Head of caudate nucleus (tissue), 42 donors: ENCODE data around the gene TOLLIP.

ENCODE experiments used
- DNase-seq, 42 donors: peaks; one replicate each; pipeline versions ENCODE4 v3.0.0 to v3.0.0-alpha.2; 2020 to 2021; ENCODE audit warnings: mixed read lengths in 7 of 42
- intact Hi-C: fragments of 100-400 bp; cut with DNase I; formaldehyde crosslinking; loops from one replicate; pipeline ENCODE4 v1.15.0; 2022

The TOLLIP gene

DNA sequence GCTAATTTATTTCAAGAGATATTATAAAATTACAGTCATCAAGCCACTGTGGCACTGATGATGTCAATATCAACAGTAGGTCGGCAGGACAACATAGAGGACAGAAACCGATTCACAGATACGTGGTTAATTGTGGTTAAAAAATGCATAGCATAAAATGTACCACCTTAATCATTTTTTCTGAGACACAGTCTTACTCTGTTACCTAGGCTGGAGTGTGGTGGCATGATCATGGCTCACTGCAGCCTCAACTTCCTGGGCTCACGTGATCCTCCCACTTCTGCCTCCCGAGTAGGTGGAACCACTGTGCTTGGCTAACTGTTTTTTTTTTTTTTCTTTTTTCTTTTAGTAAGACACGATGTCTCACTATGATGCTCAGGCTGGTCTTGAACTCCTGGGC, 21.0 kb upstream of the TOLLIP start:
- intact Hi-C loops, result loop anchor here (10.0 kb wide), 1 partner anchor 54 kb away; the partner anchor contains the start of gene BRSK2
- DNase-seq, result no peak

DNA sequence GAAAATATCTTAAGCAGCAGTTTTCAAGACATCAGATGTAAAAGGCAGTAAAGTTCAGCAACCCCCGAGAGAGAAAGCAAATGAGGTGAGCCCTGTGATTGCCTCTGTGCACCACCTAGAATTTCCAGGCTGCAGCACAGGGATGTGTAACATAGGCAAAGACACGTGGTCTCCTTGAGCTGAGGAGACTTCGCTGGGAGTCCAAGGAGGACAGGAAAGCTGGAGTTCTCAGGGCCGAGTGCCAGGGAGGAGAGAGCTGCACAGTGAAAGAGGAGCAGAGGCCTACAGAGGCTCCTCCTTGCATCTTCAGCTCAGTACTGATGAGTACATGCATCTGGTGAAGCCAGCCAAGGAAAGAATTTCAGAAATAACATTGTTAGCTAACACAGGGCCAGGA, 17.6 kb upstream of the TOLLIP start:
- peak in 1 of 42 donors; percentile 18 for DNase-seq
- intact Hi-C loops, result no loop called here

DNA sequence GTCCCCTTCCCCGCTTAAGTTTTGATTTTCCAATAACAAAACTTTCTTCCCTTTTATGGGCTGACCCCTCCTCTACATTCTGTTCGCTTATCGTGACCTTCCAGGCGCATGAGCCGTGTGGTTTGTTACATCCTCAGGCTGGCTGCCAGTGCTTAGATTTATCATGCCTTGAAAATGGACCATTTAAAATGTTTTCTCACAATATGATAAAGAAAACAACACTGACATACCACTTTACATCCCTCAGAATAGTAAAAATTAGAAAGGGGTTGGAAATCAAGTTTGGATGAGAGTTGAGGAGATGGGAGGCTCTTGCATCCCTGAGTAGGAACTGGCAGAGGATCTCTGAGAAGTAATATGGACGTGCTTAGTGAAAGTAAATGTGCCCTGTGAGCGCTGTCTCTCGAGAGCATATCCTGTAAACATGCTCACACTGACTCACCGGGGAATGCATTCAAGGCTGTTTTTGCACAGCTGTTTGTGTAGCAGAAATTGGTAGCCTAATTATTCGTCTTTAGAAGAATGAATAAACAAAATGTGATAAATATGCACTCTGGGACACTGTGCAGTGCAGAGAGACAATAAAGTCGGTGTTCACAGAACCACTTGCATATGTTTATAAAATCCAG, 17.1 kb upstream of the TOLLIP start:
- peak in 1 of 42 donors; percentile 33 for DNase-seq
- intact Hi-C loops, result no loop called here

DNA sequence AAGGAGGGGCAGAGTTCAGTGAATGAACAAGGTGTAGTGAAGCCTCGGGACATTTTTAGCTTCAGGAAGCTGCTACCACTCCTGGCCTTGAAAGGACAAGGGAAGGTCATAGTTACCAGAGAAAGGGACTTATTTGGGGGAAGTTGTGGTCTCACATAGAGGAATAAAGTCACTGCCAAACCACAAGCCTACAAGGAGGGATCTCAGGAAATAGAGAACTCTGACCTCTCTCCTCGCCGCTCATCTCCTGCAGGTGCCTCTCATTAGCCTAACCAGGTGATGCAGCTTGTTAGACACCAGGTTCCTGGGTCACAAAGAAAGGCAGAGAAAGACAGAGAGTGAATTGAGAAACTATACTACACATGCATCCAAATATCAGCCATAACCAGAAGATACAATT, 14.3 kb upstream of the TOLLIP start:
- intact Hi-C loops, result no loop called here
- no peak for DNase-seq

DNA sequence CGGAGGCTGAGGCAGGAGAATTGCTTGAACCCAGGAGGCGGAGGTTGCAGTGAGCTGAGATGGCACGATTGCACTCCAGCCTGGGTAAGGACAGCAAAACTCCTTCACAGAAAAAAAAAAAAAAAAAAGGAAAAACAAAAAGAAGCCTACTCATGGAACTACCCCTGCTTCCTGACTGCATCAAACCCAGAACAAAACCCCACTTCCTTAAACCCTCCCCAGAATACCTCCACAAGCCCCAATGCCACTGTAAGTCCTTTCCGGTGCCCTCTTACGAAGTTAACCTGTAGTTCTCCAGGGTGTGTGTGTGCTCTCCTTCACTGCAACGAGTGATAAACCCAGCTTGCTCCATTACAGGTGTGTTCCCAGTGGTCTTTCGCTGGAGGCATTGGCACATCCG, 8.6 kb upstream of the TOLLIP start:
- intact Hi-C loops, result no loop called here
- DNase-seq, result no peak

DNA sequence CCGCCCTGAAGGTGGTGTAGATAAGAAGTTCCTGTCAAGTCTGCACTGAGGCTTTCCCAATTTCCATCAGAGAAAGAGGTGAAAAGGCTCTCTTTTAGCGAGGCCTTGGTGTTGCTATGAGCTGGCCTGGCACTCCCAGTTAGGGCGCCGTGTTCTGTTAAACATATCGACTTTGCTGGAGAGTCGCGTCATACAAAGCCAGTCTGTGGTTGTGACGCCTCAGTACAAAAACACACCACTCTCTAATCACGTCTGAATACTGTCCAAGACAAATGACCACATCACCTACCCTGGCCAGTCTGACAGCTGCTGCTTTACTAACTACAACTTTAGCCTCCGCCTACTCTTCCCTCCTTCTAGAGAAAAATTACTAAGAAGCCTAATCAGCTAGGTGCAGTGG, 8.0 kb upstream of the TOLLIP start:
- DNase-seq, result no peak
- intact Hi-C loops, result no loop called here

DNA sequence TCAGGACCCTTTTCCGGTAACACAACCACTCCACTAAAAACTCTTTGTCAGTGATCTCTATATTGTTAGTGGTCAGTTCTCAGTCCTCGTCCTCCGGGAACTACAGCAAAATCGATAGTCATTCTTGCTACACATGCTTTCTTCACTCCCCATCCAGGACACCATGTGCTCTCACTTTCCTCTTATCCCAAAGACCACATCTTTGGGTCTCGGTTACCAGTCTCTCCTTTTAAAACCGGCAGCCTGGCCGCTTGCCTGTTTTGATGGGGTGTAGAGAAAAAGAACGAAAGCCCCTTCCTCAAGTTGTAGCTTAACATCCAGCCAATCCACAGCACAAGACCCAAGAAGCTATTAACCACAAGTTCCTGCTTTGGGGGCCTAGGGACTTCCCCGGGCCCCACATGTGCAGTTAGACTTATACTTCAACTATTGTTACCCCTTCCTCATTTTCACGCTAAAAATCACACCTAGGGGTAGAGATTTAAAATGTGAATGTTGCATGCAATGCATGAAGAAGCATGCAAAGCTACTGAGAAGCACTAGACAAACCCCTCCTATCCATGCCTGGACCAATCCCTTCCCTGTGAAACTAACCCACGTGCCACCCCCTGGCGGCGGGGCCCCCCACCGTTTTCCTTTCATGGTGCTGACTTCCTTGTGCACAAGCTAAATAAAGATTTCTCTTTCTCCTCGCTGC, 1.5 kb upstream of the TOLLIP start:
- intact Hi-C loops, result no loop called here

DNA sequence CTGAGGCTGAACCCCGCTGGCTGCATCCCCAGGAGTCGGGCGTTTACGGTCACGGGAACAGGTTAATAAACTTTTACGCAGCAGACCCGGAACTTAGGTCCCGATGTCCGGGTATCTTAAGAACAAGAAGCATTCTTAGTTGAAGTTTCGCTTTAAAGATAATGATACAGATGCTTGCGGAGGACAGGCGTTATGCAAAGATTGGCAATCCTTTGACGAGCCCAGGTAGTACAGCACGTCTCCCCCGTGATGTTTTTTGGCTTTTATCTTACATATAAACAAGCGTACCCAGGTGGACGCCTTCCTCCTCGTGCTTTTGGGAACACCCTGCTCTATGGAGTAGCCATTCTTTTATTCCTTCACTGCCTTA, 871 bp upstream of the TOLLIP start:
- intact Hi-C loops, result no loop called here
- DNase-seq, result peak in 1 of 42 donors; percentile 18

More for the DNA sequence above, 1.5 kb upstream of the TOLLIP start:
- DNase-seq, result peak in 2 of 42 donors; percentile 30 to 37

DNA sequence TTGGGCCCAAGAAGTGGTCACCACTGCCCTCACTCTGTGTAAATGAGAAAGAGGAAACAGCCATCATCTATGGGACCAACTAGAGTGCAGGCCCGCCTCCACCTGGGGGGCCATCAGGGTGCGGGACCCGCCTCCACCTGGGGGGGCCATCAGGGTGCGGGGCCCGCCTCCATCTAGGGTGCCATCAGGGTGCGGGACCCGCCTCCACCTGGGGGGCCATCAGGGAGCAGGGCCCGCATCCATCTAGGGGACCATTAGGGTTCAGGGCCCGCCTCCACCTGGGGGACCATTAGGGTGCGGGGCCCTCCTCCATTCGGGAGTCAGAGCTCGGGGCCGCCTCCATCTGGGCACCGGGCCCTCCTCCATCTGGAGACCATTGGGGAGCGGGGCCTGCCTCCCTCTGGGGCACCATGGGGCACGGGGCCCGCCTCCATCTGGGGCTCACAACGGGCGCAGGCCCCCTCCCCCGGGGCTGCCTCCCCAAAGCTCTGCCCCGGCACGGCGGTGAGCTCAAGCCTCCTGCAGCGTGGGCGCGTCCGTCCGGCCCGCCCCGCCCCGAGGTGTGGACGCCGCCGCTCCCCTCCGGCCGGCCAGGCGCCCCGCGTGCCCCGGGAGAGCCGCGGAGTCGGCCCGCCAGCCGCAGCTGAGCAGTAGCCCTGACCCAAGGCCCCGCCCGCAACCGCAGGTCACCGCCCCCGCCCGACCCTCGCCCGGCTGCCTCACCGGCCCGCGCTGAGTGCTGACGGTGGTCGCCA, 512 bp downstream of the TOLLIP start:
- intact Hi-C loops, result loop anchor here (10.0 kb wide), 1 partner anchor 206 kb away; no protein-coding TSS in a partner anchor
- DNase-seq, result no peak

DNA sequence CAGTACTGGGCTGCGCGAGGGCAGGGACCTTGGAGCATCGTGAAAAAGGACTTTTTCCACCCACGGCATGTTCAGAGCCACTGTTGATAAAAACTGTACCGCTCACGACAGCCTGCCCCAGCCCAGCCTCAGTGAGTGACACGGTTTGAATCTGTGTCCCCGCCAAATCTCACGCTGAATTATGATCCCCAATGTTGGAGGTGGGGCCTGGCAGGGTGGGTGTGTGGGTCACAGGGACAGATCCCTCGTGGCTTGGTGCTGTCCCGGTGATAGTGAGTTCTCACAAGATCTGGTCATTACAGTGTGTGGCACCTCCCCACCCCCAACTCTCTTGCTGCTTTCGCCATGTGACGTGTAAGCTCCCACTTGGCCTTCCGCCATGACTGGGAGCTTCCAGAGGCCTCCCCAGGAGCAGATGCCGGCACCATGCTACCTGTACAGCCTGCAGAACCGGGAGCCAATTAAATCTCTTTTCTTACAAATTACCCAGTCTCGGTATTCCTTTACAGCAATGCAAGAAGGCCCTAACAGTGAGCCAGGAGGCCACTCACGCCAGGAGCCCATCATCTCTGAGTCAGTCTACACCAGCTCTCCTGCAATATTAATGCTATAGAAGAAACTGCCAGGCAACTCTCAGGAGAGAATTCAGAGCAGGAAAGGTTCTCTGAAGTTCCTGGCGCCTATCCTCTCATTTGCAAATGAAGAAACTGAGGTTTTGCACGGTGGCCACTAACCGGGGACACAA, 1.3 kb downstream of the TOLLIP start:
- intact Hi-C loops, result loop anchor here (10.0 kb wide), 1 partner anchor 207 kb away; no protein-coding TSS in a partner anchor

DNA sequence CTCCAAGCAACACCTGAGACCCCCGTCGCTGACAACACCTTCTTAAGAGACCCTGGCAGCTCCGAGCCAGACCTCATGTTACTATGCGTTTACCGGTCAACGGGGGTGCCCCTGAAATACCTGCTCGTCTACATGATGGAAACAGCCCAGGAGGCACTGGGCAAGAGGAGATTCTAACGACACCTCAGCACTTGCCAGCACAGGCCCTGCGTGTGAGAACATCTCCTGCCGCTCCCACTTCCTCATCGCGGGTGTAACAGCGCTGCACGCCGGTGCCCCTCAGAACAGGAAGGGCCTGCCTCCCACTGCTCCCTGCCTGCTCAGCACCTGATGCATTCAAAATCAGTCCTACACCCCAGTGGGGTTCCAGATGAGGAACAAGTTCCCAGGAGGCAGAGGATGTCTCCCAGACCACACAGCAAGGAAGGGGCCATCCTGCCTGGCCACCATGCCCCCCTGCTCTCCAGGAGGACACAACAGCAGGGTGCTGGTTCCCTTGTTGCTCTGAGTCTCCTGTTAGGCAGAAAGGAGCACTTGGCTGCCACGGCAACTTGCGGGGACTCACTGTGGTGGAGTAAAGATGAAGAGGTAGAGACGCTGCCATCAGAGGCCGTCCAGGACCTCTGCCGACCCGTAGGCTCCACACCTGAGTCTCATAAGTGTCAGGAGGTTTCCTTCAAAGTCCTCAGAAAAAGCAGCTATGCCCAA, 2.1 kb downstream of the TOLLIP start:
- intact Hi-C loops, result loop anchor here (10.0 kb wide), 1 partner anchor 207 kb away; no protein-coding TSS in a partner anchor
- peak in 1 of 42 donors; percentile 39 for DNase-seq

More for the DNA sequence above, 1.3 kb downstream of the TOLLIP start:
- peak in 1 of 42 donors; percentile 36 for DNase-seq

DNA sequence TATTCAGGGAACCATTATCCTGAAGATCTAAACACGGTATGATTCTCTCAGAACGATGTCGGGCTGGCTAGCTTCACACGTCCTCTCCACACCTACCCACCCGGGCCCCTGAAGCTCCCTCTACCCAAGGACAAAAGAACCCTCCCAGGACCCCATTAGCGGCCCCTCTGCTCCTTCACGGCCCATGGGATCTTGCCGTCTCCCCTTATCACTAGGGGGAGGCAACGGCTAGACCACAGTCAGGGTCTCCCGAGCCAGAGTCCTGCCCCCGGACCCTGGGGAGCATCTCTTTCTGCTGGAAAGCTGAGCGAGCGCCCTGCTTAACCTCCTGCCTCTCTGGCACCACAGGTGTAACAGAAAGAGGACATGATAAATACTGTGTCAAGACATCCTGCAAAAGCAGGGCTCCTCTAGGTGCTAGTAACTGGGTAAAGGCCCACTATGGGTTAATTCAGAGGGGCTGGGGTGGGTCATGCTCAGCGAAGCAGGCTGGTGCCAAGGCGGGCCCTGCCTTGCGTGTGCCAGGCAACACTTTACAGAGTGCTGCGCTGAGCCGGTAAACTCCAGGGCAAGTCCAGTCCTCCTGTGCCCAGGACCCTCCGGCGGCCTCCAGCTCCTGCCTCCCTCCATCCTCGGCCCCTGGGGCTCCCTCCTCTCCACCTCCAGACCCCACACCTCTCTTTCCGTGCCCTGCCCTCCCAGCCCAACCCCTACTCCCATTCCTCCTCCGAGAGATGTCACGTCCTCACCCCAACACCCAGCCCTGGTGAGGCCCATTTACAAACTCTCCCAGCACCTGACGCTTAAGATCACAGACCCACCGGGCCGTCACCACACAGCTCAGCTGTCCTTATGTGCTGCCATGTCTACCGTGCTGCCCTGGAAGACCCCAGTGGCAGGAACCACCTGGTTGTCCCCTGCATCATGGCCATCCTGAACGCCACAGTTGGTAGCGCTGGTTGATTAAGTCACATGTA, 3.0 kb downstream of the TOLLIP start:
- intact Hi-C loops, result loop anchor here (10.0 kb wide), 1 partner anchor 208 kb away; no protein-coding TSS in a partner anchor

DNA sequence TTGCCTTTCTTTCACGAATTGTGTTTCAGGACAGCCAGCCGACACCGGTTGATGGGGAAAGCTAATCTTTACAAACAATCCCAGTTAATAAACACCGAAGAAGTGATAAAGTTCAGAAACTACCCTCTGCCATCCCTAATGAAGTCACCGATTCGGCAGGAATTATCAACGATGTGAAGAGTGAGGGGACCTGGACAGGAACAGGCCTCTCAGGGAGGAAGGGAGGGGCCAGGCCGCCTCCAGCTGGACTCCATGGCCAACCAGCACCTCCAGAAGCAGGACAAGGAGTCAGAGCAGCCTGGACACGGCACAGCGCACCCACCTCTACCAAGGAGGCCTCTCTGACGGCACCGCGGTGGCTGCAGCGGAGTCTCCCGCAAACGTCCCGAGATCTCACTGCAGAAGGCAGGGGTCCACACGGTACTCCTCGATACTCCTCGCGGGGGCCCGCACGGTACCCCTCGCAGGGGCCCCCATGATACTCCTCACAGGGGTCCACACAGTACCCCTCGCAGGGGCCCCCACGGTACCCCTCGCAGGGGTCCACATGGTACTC, 3.9 kb downstream of the TOLLIP start:
- intact Hi-C loops, result loop anchor here (10.0 kb wide), 1 partner anchor 209 kb away; no protein-coding TSS in a partner anchor
- DNase-seq, result no peak

More for the DNA sequence above, 3.0 kb downstream of the TOLLIP start:
- peak in 1 of 42 donors; percentile 14 for DNase-seq

DNA sequence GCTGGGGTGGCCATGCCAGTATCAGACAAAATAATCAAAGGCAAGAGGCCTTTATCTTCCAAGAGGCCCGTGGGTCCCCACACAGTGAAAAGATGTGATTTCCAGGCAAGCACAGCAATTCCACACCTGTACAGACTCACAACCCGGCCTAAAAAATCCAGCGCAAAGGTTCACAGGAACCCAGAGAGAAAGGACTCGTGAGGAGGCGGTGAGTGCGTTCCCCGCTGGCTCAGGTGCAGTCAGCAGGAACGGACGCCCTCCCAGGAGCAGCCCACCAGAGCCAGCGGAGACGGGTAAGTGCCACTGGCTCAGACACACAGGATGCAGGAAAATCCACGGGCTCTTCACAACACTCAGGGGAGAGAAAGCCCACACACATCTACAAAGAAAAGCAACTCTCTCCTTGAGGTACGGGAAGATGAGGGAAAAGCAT, 4.4 kb downstream of the TOLLIP start:
- intact Hi-C loops, result loop anchor here (10.0 kb wide), 1 partner anchor 210 kb away; no protein-coding TSS in a partner anchor
- peak in 2 of 42 donors; percentile 14 to 55 for DNase-seq

DNA sequence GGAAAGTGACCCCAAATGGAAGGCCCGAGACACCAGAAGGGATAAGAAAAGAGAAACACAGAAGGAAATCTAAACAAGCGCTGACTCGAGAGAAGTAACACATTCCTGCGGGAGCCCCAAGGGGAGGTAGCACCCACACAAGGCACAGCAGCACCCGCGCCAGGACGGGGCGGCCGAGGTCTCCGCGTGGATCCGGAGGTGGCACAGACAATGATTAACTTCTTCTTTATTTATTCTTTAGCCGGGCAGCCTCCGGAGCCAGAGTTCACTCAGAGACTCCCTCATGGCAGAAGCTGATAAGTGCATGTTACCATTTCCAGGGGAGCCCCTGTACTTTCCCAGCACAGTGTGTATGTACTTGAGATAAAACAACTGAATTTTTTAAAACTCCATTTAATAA, 5.1 kb downstream of the TOLLIP start:
- DNase-seq, result peak in 5 of 42 donors; percentile 20 to 57 (median 49)
- intact Hi-C loops, result loop anchor here (10.0 kb wide), 1 partner anchor 210 kb away; no protein-coding TSS in a partner anchor

DNA sequence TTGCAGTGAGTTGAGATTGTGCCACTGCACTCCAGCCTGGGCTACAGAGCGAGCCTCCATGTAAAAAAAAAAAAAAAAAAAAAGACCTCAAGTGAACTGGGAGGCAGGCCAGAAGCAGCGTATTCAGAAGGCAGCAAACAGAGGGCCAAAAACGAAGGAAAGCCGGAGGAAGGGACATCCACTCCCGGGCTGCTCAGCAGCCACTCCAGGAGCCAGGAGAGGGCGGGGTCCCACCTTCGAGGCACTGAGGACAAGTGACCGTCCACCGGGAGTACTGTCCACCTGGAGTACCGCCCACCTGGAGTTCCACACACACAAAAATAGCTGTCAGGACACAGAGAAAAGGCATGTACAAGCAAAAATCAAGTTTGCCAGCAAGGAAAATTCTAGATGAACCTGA, 5.5 kb downstream of the TOLLIP start:
- DNase-seq, result peak in 6 of 42 donors; percentile 25 to 59 (median 46)
- intact Hi-C loops, result loop anchor here (10.0 kb wide), 1 partner anchor 211 kb away; no protein-coding TSS in a partner anchor
